Left ventricle myocardium superior (tissue), 1 donor: Measurements from ENCODE around the gene CPEB3. TPM values are rescaled to one million over a fixed set of nuclear protein-coding genes. Genes with fewer than 3 reads are reported as not detected.
"Not testable (repeated sequence)": the region's sequence is repeated elsewhere in the genome, so short reads cannot be mapped to it uniquely, and the experiment has no call there.

Experiments
- ATAC-seq: fragments of 200-7000 bp; cut with Tn5 transposase; one replicate; pipeline ENCODE4 v1.9.1; 2020; ENCODE audit warnings: mild to moderate bottlenecking, moderate library complexity
- DNase-seq: peaks from one replicate; pipeline ENCODE4 v3.0.0-alpha.2; 2020
- intact Hi-C: fragments of 100-400 bp; cut with micrococcal nuclease; formaldehyde crosslinking; loops from one replicate; pipeline ENCODE4 v1.11.0; 2022
- total RNA-seq: library from RNA; stranded (reverse); fragmentation: NEBNext Ultra II Directional; extraction: Animal tissue kit (Norgen Biotek cat#: 25700); gene quantifications from one replicate; pipeline ENCODE4 v1.2.1, GENCODE V29; 2021
- donor health status: DM: no; HTN: yes; CAD: no; lungs with severe emphysema.

CPEB3 gene
- total RNA-seq, 1 donor from 2014 or later: 18.0 TPM

GRCh38 chr10:92079003-92079402, 211.9 kb downstream of the CPEB3 start:
- DNase-seq: no peak
- intact Hi-C loops: no loop called here
- no peak for ATAC-seq

- intact Hi-C loops: no loop called here
- ATAC-seq (no peak), DNase-seq (no peak)
These were observed 214.2 kb downstream of the CPEB3 start for GRCh38 chr10:92076722-92077121.

GRCh38 chr10:92075829-92076228, 215.0 kb downstream of the CPEB3 start:
- intact Hi-C loops: no loop called here
- ATAC-seq (no peak), DNase-seq (no peak)

- DNase-seq (no peak), ATAC-seq (peak; percentile 34)
- intact Hi-C loops: no loop called here
These were observed 216.6 kb downstream of the CPEB3 start for GRCh38 chr10:92074126-92074887.

- no peak for DNase-seq
- no peak for ATAC-seq
- intact Hi-C loops: no loop called here
These were observed 222.0 kb downstream of the CPEB3 start for GRCh38 chr10:92068900-92069299.

GRCh38 chr10:92066386-92066785, 224.5 kb downstream of the CPEB3 start:
- intact Hi-C loops: no loop called here
- no peak for ATAC-seq
- DNase-seq: no peak

- DNase-seq (no peak), ATAC-seq (no peak)
- intact Hi-C loops: no loop called here
These were observed 226.4 kb downstream of the CPEB3 start for GRCh38 chr10:92064506-92064905.

GRCh38 chr10:92062273-92062672, 228.6 kb downstream of the CPEB3 start:
- DNase-seq (no peak), ATAC-seq (peak; percentile 90)
- intact Hi-C loops: no loop called here

GRCh38 chr10:92054807-92055206, 236.1 kb downstream of the CPEB3 start:
- DNase-seq (no peak), ATAC-seq (no peak)
- intact Hi-C loops: no loop called here

- ATAC-seq (no peak), DNase-seq (no peak)
- intact Hi-C loops: no loop called here
These were observed 238.1 kb downstream of the CPEB3 start for GRCh38 chr10:92052741-92053140.

- peak; percentile 96 for ATAC-seq
- DNase-seq: peak; percentile 89
- intact Hi-C loops: no loop called here
These were observed 238.8 kb downstream of the CPEB3 start for GRCh38 chr10:92052088-92052487.

GRCh38 chr10:92047215-92047614, 243.7 kb downstream of the CPEB3 start:
- intact Hi-C loops: no loop called here
- ATAC-seq: no peak

GRCh38 chr10:92045641-92046106, 245.2 kb downstream of the CPEB3 start:
- intact Hi-C loops: no loop called here
- no peak for DNase-seq

More at GRCh38 chr10:92047215-92047614, 243.7 kb downstream of the CPEB3 start:
- DNase-seq: no peak

GRCh38 chr10:92042541-92042940, 248.3 kb downstream of the CPEB3 start:
- intact Hi-C loops: no loop called here
- DNase-seq (no peak), ATAC-seq (no peak)

More at GRCh38 chr10:92045641-92046106, 245.2 kb downstream of the CPEB3 start:
- peak; percentile 21 for ATAC-seq

- ATAC-seq (no peak), DNase-seq (no peak)
- intact Hi-C loops: no loop called here
These were observed 251.9 kb downstream of the CPEB3 start for GRCh38 chr10:92038949-92039348.

- DNase-seq, ATAC-seq, intact Hi-C loops: not testable (repeated sequence)
These were observed 257.8 kb downstream of the CPEB3 start for GRCh38 chr10:92033070-92033469.

- no peak for DNase-seq
- ATAC-seq: no peak
- intact Hi-C loops: no loop called here
These were observed 259.3 kb downstream of the CPEB3 start for GRCh38 chr10:92031580-92031979.

GRCh38 chr10:92027141-92027540, 263.7 kb downstream of the CPEB3 start:
- intact Hi-C loops: no loop called here
- ATAC-seq (no peak), DNase-seq (no peak)

- intact Hi-C loops, DNase-seq: not testable (repeated sequence)
- ATAC-seq: peak; percentile 17
These were observed 265.5 kb downstream of the CPEB3 start for GRCh38 chr10:92025340-92025739.

GRCh38 chr10:92024700-92025099, 266.2 kb downstream of the CPEB3 start:
- no peak for DNase-seq
- intact Hi-C loops: no loop called here
- ATAC-seq: peak; percentile 79

GRCh38 chr10:92014620-92015019, 276.3 kb downstream of the CPEB3 start:
- DNase-seq: no peak
- intact Hi-C loops: no loop called here
- ATAC-seq: no peak
